Lower leg skin (tissue), 3 donors: ENCODE data around the gene GATA2.

Experiments used
- POLR2A ChIP-seq, 2 donors: fragments of 450-650 bp; IDR thresholded peaks; one replicate each; pipeline ENCODE4 v1.6.1; 2016 to 2017; ENCODE audit warnings: antibody characterized with exemption in 2 of 2, mild to moderate bottlenecking in 1 of 2, moderate library complexity in 1 of 2
- TF ChIP-seq, protein P1 (sequence below), 3 donors: fragments of 450-650 bp; IDR thresholded peaks; one replicate each; pipeline ENCODE4 v1.5.1; 2016; ENCODE audit warnings: antibody characterized with exemption in 3 of 3, mild to moderate bottlenecking in 3 of 3, moderate library complexity in 2 of 3

DNA sequence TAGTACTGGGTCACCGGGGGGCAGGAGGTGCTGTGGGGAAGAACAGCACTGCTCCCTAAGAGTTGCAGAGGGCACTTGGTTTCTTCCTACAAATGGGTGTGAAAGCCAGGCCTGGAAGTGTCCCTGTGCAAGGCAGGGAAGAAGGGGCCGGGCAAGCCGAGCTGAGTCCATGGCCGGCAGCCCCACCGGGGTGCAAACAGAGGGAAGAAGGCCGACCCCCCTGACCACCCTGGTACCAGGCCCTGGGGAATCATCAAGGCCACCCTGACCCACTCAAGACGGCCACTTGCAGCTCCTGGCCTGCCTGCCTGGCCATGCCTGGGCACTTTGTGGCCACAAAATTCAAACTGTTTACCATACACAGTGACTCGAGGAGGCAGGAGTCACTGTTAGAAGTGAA is 17.6 kb downstream of the GATA2 start:
- TF ChIP-seq, protein P1, sequence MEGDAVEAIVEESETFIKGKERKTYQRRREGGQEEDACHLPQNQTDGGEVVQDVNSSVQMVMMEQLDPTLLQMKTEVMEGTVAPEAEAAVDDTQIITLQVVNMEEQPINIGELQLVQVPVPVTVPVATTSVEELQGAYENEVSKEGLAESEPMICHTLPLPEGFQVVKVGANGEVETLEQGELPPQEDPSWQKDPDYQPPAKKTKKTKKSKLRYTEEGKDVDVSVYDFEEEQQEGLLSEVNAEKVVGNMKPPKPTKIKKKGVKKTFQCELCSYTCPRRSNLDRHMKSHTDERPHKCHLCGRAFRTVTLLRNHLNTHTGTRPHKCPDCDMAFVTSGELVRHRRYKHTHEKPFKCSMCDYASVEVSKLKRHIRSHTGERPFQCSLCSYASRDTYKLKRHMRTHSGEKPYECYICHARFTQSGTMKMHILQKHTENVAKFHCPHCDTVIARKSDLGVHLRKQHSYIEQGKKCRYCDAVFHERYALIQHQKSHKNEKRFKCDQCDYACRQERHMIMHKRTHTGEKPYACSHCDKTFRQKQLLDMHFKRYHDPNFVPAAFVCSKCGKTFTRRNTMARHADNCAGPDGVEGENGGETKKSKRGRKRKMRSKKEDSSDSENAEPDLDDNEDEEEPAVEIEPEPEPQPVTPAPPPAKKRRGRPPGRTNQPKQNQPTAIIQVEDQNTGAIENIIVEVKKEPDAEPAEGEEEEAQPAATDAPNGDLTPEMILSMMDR (IDR thresholded peaks at IDR 0.05), result no peak
- TF ChIP-seq POLR2A (IDR thresholded peaks at IDR 0.05), result no peak
